ENCODE results near the gene ZBTB45. TPM values are rescaled to one million over a fixed set of nuclear protein-coding genes. Genes with fewer than 3 reads are reported as not detected.

The ZBTB45 gene
- total and polyA plus RNA-seq, 2 donors (not counting 1 experiment from before 2014, with no cell fraction given) = 12.6 to 20.9 TPM

DNA sequence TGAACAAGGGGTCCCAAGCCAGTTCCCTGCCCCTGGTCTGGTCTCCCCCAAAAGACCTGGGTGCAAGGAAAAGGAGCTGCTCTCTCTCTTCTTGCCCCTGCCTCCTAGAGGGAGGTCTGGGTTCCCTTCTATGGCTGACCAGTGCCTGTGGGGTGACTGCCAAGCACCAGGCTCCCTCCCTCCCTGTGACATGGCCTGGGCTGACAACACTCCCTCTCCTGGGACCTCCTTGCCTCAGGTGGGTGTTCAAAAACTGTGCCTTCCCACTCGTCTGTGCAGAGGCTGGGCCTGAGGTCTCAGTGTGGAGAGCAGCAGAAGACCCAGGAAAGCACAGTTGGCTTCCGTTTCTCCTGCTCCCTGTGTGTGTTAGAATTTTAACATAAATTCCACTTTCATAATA, 38.8 kb downstream of the ZBTB45 start:
- Histone ChIP-seq H4K20me1 (ENCODE audit: control insufficient read depth, insufficient read depth, low read length, poor library complexity, severe bottlenecking) (no peaks in the 10 kb centered on the region), H2AFZ (ENCODE audit: insufficient read depth, low read depth, low read length, poor library complexity, severe bottlenecking) (no peak overlapping the region), H3K27ac (ENCODE audit: low read length in 2 of 2) (no peak overlapping the region), H3K9me3 (ENCODE audit: control extremely low read depth in 1 of 3, control insufficient read depth in 2 of 3, insufficient read depth in 1 of 3, low read length in 2 of 3) (no peaks in the 10 kb centered on the region), H3K79me2 (ENCODE audit: control insufficient read depth, insufficient read depth, low read length) (no peaks in the 10 kb centered on the region), H3K4me2 (replicated peaks; ENCODE audit: low read depth, low read length, poor library complexity, severe bottlenecking) (no peak overlapping the region), H3K4me3 (ENCODE audit: control extremely low read depth in 1 of 5, extremely low read depth in 1 of 5, insufficient read depth in 1 of 5, low read depth in 2 of 5, low read length in 4 of 5) (no peak overlapping the region), H3K27me3 (replicated peaks in 1 of 4; ENCODE audit: control extremely low read depth in 1 of 4, control insufficient read depth in 3 of 4, insufficient read depth in 4 of 4, low read length in 3 of 4) (no peaks in the 10 kb centered on the region), H3K9ac (ENCODE audit: low read length) (no peak overlapping the region), H3K4me1 (ENCODE audit: control insufficient read depth in 2 of 2, insufficient read depth in 2 of 2, low read length in 2 of 2) (peaks cover 7 to 9% of the 10 kb centered on the region in 2 donors), H3K36me3 (replicated peaks in 1 of 2; ENCODE audit: control extremely low read depth in 1 of 2, control insufficient read depth in 1 of 2, extremely low read depth in 1 of 2, insufficient read depth in 2 of 2, low read length in 1 of 2) (peaks cover 0 to 2% of the 10 kb centered on the region in 2 experiments)
- H3K9me3 Mint-ChIP-seq (ENCODE audit: insufficient read depth) = no peaks in the 10 kb centered on the region
- no peak overlapping the region for H3K27ac Mint-ChIP-seq
- no peak for ATAC-seq (ENCODE audit: low read depth)
- ChIA-PET POLR2A (no interaction called here), CTCF (no interaction called here)
- DNase-seq = no peak
- no peak for TF ChIP-seq EZH2 (IDR thresholded peaks at IDR 0.05; ENCODE audit: borderline replicate concordance, insufficient read depth, low read depth, low read length, poor library complexity, severe bottlenecking)
- TF ChIP-seq, protein P1, sequence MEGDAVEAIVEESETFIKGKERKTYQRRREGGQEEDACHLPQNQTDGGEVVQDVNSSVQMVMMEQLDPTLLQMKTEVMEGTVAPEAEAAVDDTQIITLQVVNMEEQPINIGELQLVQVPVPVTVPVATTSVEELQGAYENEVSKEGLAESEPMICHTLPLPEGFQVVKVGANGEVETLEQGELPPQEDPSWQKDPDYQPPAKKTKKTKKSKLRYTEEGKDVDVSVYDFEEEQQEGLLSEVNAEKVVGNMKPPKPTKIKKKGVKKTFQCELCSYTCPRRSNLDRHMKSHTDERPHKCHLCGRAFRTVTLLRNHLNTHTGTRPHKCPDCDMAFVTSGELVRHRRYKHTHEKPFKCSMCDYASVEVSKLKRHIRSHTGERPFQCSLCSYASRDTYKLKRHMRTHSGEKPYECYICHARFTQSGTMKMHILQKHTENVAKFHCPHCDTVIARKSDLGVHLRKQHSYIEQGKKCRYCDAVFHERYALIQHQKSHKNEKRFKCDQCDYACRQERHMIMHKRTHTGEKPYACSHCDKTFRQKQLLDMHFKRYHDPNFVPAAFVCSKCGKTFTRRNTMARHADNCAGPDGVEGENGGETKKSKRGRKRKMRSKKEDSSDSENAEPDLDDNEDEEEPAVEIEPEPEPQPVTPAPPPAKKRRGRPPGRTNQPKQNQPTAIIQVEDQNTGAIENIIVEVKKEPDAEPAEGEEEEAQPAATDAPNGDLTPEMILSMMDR (IDR thresholded peaks at IDR 0.05) = no peak
- intact Hi-C loops (cut with micrococcal nuclease) = no loop called here
- H3K4me1 Mint-ChIP-seq = peaks cover 10% of the 10 kb centered on the region
- H3K27me3 Mint-ChIP-seq = no peaks in the 10 kb centered on the region
- no peak overlapping the region for H3K4me3 Mint-ChIP-seq
- WGBS (ENCODE audit: insufficient coverage) = 83% methylated on average over 1 of the region's 2 CpGs

GRCh38 chr19:58480481-58480830, 39.2 kb downstream of the ZBTB45 start:
- H3K9ac ChIP-seq (ENCODE audit: low read length) = no peak overlapping the region
- DNase-seq (no peak), ATAC-seq (ENCODE audit: low read depth) (no peak)
- CTCF ChIA-PET = no interaction called here
- no peaks in the 10 kb centered on the region for H3K9me3 ChIP-seq (ENCODE audit: control extremely low read depth in 1 of 3, control insufficient read depth in 2 of 3, insufficient read depth in 1 of 3, low read length in 2 of 3)
- no peak overlapping the region for H3K4me3 Mint-ChIP-seq
- intact Hi-C loops (cut with micrococcal nuclease) = no loop called here
- H3K27me3 Mint-ChIP-seq = no peaks in the 10 kb centered on the region
- H3K36me3 ChIP-seq (replicated peaks in 1 of 2; ENCODE audit: control extremely low read depth in 1 of 2, control insufficient read depth in 1 of 2, extremely low read depth in 1 of 2, insufficient read depth in 2 of 2, low read length in 1 of 2) = peaks cover 0 to 2% of the 10 kb centered on the region in 2 experiments
- H3K4me2 ChIP-seq (replicated peaks; ENCODE audit: low read depth, low read length, poor library complexity, severe bottlenecking) = no peak overlapping the region
- H3K4me3 ChIP-seq (ENCODE audit: control extremely low read depth in 1 of 5, extremely low read depth in 1 of 5, insufficient read depth in 1 of 5, low read depth in 2 of 5, low read length in 4 of 5) = no peak overlapping the region
- no peak overlapping the region for H2AFZ ChIP-seq (ENCODE audit: insufficient read depth, low read depth, low read length, poor library complexity, severe bottlenecking)
- no peaks in the 10 kb centered on the region for H3K27me3 ChIP-seq (replicated peaks in 1 of 4; ENCODE audit: control extremely low read depth in 1 of 4, control insufficient read depth in 3 of 4, insufficient read depth in 4 of 4, low read length in 3 of 4)
- no peak overlapping the region for H3K27ac ChIP-seq (ENCODE audit: low read length in 2 of 2)
- POLR2A ChIA-PET = no interaction called here
- 91% methylated on average over 20 of the region's 20 CpGs for WGBS (ENCODE audit: insufficient coverage)
- H3K27ac Mint-ChIP-seq = no peak overlapping the region
- peaks cover 7 to 11% of the 10 kb centered on the region in 2 donors for H3K4me1 ChIP-seq (ENCODE audit: control insufficient read depth in 2 of 2, insufficient read depth in 2 of 2, low read length in 2 of 2)
- H3K79me2 ChIP-seq (ENCODE audit: control insufficient read depth, insufficient read depth, low read length) = no peaks in the 10 kb centered on the region
- no peaks in the 10 kb centered on the region for H4K20me1 ChIP-seq (ENCODE audit: control insufficient read depth, insufficient read depth, low read length, poor library complexity, severe bottlenecking)
- TF ChIP-seq EZH2 (IDR thresholded peaks at IDR 0.05; ENCODE audit: borderline replicate concordance, insufficient read depth, low read depth, low read length, poor library complexity, severe bottlenecking) = no peak
- TF ChIP-seq, protein P1 (IDR thresholded peaks at IDR 0.05) = no peak
- H3K4me1 Mint-ChIP-seq = peaks cover 13% of the 10 kb centered on the region
- no peaks in the 10 kb centered on the region for H3K9me3 Mint-ChIP-seq (ENCODE audit: insufficient read depth)
